GM12801 (cell line): ENCODE results near the gene CES4A.

Experiments
- TF ChIP-seq, protein P1 (sequence below): IDR thresholded peaks from one replicate; pipeline ENCODE4 v1.5.1; 2011; ENCODE audit warnings: control low read depth; ENCODE audit not compliant: insufficient read length; ENCODE audit errors: extremely low read depth

The CES4A gene

GRCh38 chr16:67016681-67017420 is 28.5 kb downstream of the CES4A start:
- TF ChIP-seq, protein P1, sequence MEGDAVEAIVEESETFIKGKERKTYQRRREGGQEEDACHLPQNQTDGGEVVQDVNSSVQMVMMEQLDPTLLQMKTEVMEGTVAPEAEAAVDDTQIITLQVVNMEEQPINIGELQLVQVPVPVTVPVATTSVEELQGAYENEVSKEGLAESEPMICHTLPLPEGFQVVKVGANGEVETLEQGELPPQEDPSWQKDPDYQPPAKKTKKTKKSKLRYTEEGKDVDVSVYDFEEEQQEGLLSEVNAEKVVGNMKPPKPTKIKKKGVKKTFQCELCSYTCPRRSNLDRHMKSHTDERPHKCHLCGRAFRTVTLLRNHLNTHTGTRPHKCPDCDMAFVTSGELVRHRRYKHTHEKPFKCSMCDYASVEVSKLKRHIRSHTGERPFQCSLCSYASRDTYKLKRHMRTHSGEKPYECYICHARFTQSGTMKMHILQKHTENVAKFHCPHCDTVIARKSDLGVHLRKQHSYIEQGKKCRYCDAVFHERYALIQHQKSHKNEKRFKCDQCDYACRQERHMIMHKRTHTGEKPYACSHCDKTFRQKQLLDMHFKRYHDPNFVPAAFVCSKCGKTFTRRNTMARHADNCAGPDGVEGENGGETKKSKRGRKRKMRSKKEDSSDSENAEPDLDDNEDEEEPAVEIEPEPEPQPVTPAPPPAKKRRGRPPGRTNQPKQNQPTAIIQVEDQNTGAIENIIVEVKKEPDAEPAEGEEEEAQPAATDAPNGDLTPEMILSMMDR: no peak

GRCh38 chr16:67017421-67017750 is 29.0 kb downstream of the CES4A start:
- TF ChIP-seq, protein P1: no peak

- TF ChIP-seq, protein P1: no peak
Measured at GRCh38 chr16:67017810-67018488, 29.6 kb downstream of the CES4A start.

- TF ChIP-seq, protein P1: no peak
Measured at GRCh38 chr16:67019171-67019570, 30.8 kb downstream of the CES4A start.

- TF ChIP-seq, protein P1: no peak
Measured at GRCh38 chr16:67021321-67021720, 32.9 kb downstream of the CES4A start.

DNA sequence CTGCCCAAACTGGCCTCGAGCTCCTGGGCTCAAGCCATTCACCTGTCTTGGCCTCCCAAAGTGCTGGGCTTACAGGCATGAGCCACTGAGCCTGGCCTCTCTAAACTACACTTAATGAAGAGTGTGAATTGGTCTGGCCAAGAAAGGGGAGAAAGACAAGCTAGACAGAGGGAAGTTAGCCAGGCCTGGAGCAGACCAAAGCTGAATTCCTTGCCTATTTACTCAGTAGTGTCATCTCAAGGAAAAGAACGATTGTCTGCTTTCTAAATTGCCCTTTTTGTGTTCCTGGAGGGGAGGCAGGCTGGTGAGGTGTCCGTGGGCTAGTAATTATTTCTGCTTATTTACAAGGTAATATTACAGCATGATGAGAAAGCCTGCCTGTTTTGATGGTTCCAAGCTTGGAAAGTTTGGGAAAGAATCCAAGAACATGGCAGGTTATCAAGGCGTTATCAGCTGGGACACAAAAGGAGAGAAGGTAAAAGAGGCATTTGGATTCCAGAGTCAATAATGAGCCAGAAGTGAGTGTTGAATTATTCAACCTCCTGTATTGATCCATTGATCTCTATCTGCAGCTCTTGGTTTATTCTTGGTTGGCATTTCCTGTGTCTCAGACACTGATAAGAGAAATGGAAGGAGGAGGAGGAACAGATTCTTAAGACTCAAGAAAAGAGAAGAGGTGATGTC is 34.3 kb downstream of the CES4A start:
- TF ChIP-seq, protein P1: no peak

- TF ChIP-seq, protein P1: no peak
Measured at GRCh38 chr16:67023689-67024088, 35.3 kb downstream of the CES4A start.
